K562 (cell line): ENCODE results near the gene SURF4. TPM values are rescaled to one million over a fixed set of nuclear protein-coding genes. Genes with fewer than 3 reads are reported as not detected.

ENCODE experiments used
- BCOR ChIP-seq: fragments of 450-650 bp; IDR thresholded peaks from 2 replicates; pipeline ENCODE4 v1.6.1; 2016
- CCAR2 ChIP-seq: fragments of 200-400 bp; formaldehyde crosslinking; IDR thresholded peaks from 2 replicates; pipeline ENCODE4 v1.6.1; 2017; ENCODE audit warnings: mild to moderate bottlenecking, low read depth, low read length
- ELF2 ChIP-seq: fragments of 250-450 bp; sonication (Bioruptor Pico); IDR thresholded peaks from 2 replicates; pipeline ENCODE4 v1.5.0; 2021; ENCODE audit warnings: mild to moderate bottlenecking
- FOXJ3 ChIP-seq: sonication (generic); formaldehyde crosslinking; IDR thresholded peaks from 2 replicates; pipeline ENCODE4 v1.4.0; 2020; ENCODE audit warnings: mild to moderate bottlenecking, missing genetic modification reagents
- FOXO4 ChIP-seq: fragments of 450-650 bp; formaldehyde crosslinking; IDR thresholded peaks from 2 replicates; pipeline ENCODE4 v1.4.0; 2020; ENCODE audit warnings: mild to moderate bottlenecking, moderate library complexity
- MCM3 ChIP-seq: fragments of 450-650 bp; IDR thresholded peaks from 2 replicates; pipeline ENCODE4 v1.6.1; 2016
- MEF2D ChIP-seq: conservative IDR thresholded peaks from 2 replicates; pipeline ENCODE4 v1.6.1; 2016; ENCODE audit warnings: low read depth, missing genetic modification characterization, missing compliant biosample characterization
- RBM39 ChIP-seq: fragments of 200-400 bp; formaldehyde crosslinking; optimal IDR thresholded peaks from 2 replicates; pipeline ENCODE3; 2018; ENCODE audit warnings: low read depth, low read length
- REST ChIP-seq, 2 experiments: fragments of 450-650 bp; formaldehyde crosslinking in 1 of 2; IDR thresholded peaks; 2 replicates each; pipeline versions ENCODE4 v1.4.0 to v1.6.1; 2014 to 2020; ENCODE audit warnings: mild to moderate bottlenecking in 2 of 2, borderline replicate concordance in 1 of 2, low read depth in 1 of 2
- RNF2 ChIP-seq: sonication (generic); IDR thresholded peaks from 2 replicates; pipeline ENCODE4 v1.6.1; 2016
- SMARCA4 ChIP-seq: fragments of 450-650 bp; IDR thresholded peaks from 2 replicates; pipeline ENCODE4 v1.6.1; 2016
- SMARCA5 ChIP-seq: fragments of 450-650 bp; IDR thresholded peaks from 2 replicates; pipeline ENCODE4 v1.6.1; 2016
- SP2 ChIP-seq: IDR thresholded peaks from 2 replicates; pipeline ENCODE4 v1.6.1; 2011; ENCODE audit warnings: mild to moderate bottlenecking, low read depth, low read length, moderate library complexity; ENCODE audit not compliant: poor library complexity, severe bottlenecking; ENCODE audit errors: extremely low read depth
- TCF7L2 ChIP-seq: fragments of 150-350 bp; IDR thresholded peaks from 2 replicates; pipeline ENCODE4 v1.6.1; 2016; ENCODE audit warnings: low read depth, mild to moderate bottlenecking, low read length, moderate library complexity
- UBTF ChIP-seq, 2 experiments: IDR thresholded peaks; 2 replicates each; pipeline ENCODE4 v1.6.1; 2012; ENCODE audit warnings: improper control_type of control experiment in 2 of 2, low read depth in 2 of 2, low read length in 2 of 2, borderline replicate concordance in 1 of 2
- ZNF121 ChIP-seq: sonication (generic); formaldehyde crosslinking; conservative IDR thresholded peaks from 2 replicates; pipeline ENCODE4 v1.8.0; 2022; ENCODE audit warnings: missing genetic modification reagents
- ZNF217 ChIP-seq: sonication (generic); formaldehyde crosslinking; IDR thresholded peaks from 2 replicates; pipeline ENCODE4 v1.8.0; 2022; ENCODE audit warnings: mild to moderate bottlenecking, missing genetic modification reagents
- ZNF23 ChIP-seq: fragments of 250-450 bp; sonication (Bioruptor Pico); IDR thresholded peaks from 2 replicates; pipeline ENCODE4 v1.4.0; 2020; ENCODE audit warnings: mild to moderate bottlenecking
- ZNF311 ChIP-seq: fragments of 250-450 bp; sonication (Bioruptor Pico); IDR thresholded peaks from 2 replicates; pipeline ENCODE4 v1.4.0; 2020; ENCODE audit warnings: mild to moderate bottlenecking, moderate library complexity
- ZNF75A ChIP-seq: fragments of 450-650 bp; formaldehyde crosslinking; IDR thresholded peaks from 2 replicates; pipeline ENCODE4 v1.4.0; 2020; ENCODE audit warnings: mild to moderate bottlenecking
- polyA plus RNA-seq, 8 experiments: library from polyadenylated mRNA; depleted of rRNA in 4 of 8; stranded (reverse) in 5 of 8; unstranded in 3 of 8; fragments of >200 nt; fragmentation: Nextera tagmentation in 2 of 8; fragmentation: Illumina TruSeq in 1 of 8; extraction: Ambion mirVana in 2 of 8; extraction: Trizol in 1 of 8; gene quantifications; 2 replicates each; pipeline versions ENCODE4 v1.2.1 to v1.2.3, GENCODE V29; 2011 to 2014; ENCODE audit warnings: inconsistent platforms in 1 of 8, missing spikeins in 1 of 8
- total RNA-seq, 7 experiments: library from RNA; depleted of rRNA in 6 of 7; stranded (reverse); fragments of >200 nt in 6 of 7; fragmentation: Illumina TruSeq in 2 of 7; extraction: Trizol in 2 of 7; gene quantifications; 2 replicates each; pipeline versions ENCODE4 v1.2.1 to v1.2.3, GENCODE V29; 2011 to 2021; ENCODE audit warnings: low replicate concordance in 1 of 7

Gene SURF4
- total and polyA plus RNA-seq, 9 of the 15 experiments (the other 6 are each of a cell fraction or from before 2014, with no cell fraction given) = 8.4 to 176 (median 130) TPM

- TF ChIP-seq FOXO4 (CRISPR knock-in tag) (no peak), MEF2D (tag) (no peak), CCAR2 (no peak), SP2 (no peak), ZNF23 (no peak), RNF2 (no peak), ZNF75A (CRISPR knock-in tag) (no peak), ZNF121 (CRISPR knock-in tag) (no peak), UBTF (IDR thresholded peaks at IDR 0.05; ENCODE audit: borderline replicate concordance in 1 of 2, low read depth in 2 of 2, low read length in 2 of 2) (no peak), ELF2 (no peak), FOXJ3 (no peak), BCOR (no peak), REST (IDR thresholded peaks at IDR 0.05; ENCODE audit: borderline replicate concordance) (no peak), REST (CRISPR knock-in tag; IDR thresholded peaks at IDR 0.05; ENCODE audit: low read depth) (no peak), ZNF311 (CRISPR knock-in tag) (no peak), SMARCA5 (no peak), MCM3 (no peak), ZNF217 (no peak), SMARCA4 (peak; percentile 38), TCF7L2 (no peak), RBM39 (no peak)
These were observed 1.2 kb downstream of the SURF4 start (continued) for GRCh38 chr9:133374612-133375115.
